ENCODE data around the gene PAQR5.

PAQR5 gene

GRCh38 chr15:69392352-69392751 is 93.6 kb downstream of the PAQR5 start:
- no peak for DNase-seq (ENCODE audit: low read depth)

DNA sequence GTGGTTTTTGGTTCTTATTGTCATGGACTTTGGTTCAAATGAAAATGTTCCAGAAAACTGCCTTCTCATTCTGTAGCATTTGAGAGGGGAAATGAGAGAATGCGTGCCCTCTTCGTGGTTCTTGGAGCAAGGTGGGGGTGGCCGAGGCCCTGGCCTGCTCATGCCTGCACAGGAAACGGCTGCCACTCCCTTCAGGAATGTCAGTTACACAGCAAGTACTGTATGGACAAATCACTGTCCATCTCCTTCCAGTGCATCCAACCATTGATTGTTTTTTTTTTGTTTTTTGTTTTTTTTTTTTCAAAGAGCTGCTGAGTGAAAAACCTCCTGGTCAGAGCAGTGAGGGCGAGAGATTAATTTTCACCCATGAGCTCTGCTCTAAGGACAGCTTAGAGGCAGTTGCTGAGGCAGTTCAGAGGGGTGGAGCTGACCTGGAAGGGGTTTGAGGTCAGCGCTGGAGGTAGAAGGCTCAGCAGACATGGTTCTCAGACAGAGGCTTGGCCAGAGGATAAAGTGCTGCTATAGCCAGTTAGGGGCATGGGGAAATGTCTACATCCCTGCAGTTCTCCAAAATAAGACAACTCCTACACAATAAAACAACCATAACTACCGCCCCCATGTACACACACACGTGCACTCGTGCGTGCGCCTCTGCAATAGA is 95.2 kb downstream of the PAQR5 start:
- DNase-seq (ENCODE audit: low read depth) = peak; percentile 46

DNA sequence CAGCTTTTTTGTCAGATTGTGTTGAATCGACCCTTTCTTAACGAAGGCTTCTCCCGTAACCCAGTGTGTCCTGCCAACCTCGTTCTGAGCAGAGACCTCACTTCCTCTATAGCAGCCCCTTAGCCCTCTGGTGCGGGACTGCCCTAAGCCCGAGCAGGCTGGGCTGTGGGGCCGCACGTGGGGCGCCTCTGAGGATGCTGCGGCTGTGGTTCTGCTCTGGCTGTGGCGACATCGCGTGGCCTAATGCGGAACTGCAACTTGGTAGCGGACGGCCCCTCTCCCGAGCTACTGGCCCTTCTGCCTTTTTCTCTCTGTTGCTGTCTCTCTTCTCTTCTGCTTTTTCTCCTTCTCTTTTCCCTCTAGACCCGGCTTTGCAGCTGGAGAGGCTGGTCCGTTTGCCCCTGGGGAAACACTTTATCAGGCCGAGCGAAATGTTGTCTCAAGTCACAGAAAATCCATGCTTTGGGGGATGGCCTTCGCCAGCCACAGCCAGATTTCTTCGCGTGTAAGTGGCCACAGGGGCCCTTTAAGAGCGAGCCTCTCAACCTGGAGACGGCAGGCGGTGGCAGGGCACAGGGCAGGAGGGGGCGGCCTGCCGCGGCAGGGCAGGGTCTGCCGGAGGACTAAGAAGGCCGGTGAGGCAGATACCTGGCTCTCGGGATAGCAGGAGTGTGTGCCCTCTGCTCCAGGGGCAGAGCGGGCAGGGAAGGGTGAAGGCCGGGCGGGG is 96.0 kb downstream of the PAQR5 start:
- peak; percentile 75 for DNase-seq (ENCODE audit: low read depth)

DNA sequence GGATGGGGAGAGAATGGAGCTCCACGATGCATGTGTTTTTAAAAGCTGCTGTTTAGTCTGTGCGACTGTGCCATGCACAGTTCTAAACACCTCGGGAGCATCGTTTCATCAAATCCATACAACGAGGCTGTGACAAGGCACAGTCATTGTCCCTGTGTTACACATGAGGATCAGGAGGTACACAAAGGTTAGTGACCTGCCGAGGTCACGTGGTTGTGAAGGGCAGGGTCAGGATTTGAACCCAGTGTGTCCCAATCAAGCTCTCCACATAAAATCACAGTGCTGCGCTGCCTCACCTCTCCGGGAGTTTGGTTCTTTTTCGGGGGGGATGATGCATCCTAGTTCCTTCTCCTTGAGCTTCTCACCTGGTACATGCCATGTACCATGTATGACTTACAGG is 96.7 kb downstream of the PAQR5 start:
- no peak for DNase-seq (ENCODE audit: low read depth)

GRCh38 chr15:69395991-69396390 is 97.3 kb downstream of the PAQR5 start:
- DNase-seq (ENCODE audit: low read depth) = no peak

DNA sequence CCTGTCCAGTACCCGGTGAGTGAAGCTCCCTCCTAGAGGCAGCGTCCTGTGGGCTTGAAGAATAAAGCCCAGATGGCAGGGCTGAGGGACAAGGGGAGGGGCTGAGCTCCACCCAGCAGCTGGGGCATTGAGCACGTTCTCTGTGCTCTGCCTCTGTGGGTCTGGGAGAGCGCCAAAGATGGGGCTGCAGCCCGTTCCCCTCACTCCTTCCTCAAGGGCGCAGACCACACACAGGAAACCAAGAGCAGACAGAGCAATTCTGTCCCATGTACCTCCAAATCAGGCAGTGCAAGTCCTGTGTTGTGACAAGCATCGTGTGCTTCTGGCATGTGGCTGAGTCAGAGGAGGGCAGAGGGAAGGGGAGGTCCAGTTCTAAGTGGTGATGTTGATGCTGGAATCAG is 99.8 kb downstream of the PAQR5 start:
- DNase-seq (ENCODE audit: low read depth) = peak; percentile 75

GRCh38 chr15:69400850-69401249 is 102.1 kb downstream of the PAQR5 start:
- no peak for DNase-seq (ENCODE audit: low read depth)

- no peak for DNase-seq (ENCODE audit: low read depth)
Measured at GRCh38 chr15:69402816-69403215, 104.1 kb downstream of the PAQR5 start.

DNA sequence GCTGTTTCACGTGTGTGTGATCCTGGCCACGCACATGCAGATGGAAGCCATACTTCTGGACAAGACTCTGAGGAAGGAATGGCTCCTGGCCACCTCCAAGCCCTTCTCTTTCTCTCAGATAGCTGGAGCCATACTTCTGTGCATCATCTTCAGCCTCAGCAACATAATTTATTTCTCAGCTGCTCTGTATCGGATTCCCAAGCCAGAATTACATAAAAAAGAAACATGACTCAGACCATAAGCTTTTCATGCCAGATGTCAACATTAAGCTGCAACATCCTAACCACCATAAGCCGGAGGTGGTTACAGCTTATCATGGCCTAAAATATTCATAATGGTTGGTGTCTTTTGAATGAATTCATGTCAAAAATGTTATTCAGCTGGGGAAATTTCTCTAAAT is 104.9 kb downstream of the PAQR5 start:
- DNase-seq (ENCODE audit: low read depth) = peak; percentile 94

DNA sequence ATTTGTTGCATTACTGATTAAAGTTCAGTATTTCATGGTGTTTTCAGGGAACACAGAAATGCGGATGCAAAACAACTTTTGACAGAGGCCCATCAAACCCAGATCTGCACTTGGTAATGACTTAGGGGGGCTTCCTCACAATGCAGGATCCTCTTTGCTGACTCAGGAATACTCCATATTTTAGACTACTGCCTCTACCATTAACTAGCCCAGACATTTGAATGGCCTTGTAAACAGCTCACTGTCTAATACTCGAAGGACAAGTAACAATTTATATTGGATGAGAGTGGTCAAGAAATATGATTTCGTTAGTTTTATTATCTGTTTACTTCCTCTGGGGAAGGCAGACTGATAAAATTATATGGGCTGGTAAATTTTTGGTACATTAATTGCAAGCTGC is 106.4 kb downstream of the PAQR5 start:
- DNase-seq (ENCODE audit: low read depth) = no peak

DNA sequence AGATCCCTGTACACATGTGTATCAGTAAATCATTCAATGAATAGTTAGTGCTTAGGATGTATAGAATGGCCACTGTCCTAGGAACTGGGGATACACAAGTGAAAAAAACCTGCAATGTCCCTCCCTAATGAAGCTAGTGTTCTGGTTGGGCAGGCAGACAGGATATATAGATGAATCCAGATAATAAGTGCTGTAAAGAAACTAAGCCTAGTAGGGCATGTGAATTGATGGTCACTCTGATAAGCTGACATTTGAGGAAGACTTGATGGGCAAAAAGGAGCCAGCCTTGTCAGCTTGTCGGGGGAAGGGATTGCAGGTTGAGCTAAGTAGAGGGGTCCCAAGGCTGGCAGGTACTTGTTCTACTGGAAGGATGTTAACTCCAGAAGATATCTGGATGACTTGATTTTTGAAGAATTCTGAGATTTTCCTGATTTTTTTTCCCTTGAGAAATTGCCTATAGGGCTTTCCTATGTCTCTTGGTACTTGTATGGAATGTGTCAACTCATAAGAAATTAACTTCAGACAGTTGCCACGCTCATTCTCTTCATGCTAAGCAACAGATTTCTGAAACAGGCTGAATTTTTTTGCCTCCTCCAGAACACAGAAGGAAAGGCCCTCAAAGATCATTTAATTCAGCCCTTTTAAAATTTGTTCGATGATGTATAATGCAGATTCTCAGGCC is 109.1 kb downstream of the PAQR5 start:
- no peak for DNase-seq (ENCODE audit: low read depth)

DNA sequence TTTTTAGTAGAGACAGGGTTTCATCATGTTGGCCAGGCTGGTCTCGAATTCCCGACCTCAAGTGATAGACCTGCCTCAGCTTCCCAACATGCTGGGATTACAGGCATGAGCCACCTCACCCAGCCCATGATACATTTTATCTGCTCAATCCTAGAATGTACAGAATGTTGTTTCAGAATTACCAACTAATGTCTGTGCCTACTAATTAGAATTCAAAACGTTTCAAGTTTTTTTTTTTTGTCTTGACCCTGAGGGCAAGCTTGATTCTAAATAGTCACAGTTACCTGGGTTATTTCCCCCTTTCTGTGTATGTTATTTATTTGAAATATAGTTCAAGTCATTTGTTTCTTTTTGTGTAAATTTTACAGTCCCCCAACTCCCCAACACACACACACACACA is 110.1 kb downstream of the PAQR5 start:
- no peak for DNase-seq (ENCODE audit: low read depth)

DNA sequence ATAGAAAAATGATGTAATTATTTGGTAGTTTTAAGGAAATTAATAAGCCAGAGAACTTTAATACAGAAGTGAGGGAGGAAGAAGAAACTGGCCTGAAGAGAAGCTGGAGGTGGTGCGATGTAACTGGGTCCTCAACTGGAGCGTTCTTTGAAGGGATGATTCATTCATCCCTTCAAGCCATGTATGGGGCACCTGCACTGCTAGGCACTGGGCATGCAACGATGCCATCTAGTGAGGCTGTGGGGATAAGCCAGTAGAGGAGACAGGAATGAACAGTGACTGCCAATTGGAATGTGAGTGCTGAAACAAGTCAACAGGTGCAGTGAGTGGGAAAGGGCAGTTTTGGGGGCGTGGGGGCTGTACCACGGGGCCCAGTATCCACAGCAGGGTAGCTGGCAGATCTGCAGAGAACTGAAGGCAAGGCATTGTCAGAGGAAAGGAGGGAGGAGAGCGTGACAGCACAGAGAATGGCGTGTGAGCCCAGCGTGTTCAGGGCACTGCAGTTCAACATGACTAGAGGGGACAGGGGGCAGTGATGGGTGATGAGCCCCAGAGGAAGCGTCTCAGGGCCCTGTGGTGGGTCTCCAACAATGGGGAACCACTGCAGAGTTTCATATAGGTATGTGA is 111.6 kb downstream of the PAQR5 start:
- DNase-seq (ENCODE audit: low read depth) = peak; percentile 53

DNA sequence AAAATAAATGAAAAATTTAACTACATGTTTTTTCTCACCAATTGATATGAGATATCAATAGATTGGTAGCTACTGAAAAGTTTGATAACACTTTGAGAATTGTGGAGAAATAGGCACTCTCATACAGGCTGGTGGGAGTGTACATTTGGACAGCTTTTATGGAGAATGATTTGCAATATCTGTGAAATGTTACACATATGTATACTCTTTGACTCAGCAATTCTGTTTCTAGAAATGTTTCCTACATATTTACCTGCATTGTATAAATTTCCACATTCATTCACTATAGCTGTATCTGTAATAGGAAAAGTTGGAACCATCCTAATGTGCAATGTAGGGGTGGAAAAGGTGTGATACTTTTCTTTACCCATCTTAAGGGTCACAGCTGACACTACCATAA is 113.6 kb downstream of the PAQR5 start:
- DNase-seq (ENCODE audit: low read depth) = no peak

- no peak for DNase-seq (ENCODE audit: low read depth)
Measured at GRCh38 chr15:69412701-69413100, 114.0 kb downstream of the PAQR5 start.

DNA sequence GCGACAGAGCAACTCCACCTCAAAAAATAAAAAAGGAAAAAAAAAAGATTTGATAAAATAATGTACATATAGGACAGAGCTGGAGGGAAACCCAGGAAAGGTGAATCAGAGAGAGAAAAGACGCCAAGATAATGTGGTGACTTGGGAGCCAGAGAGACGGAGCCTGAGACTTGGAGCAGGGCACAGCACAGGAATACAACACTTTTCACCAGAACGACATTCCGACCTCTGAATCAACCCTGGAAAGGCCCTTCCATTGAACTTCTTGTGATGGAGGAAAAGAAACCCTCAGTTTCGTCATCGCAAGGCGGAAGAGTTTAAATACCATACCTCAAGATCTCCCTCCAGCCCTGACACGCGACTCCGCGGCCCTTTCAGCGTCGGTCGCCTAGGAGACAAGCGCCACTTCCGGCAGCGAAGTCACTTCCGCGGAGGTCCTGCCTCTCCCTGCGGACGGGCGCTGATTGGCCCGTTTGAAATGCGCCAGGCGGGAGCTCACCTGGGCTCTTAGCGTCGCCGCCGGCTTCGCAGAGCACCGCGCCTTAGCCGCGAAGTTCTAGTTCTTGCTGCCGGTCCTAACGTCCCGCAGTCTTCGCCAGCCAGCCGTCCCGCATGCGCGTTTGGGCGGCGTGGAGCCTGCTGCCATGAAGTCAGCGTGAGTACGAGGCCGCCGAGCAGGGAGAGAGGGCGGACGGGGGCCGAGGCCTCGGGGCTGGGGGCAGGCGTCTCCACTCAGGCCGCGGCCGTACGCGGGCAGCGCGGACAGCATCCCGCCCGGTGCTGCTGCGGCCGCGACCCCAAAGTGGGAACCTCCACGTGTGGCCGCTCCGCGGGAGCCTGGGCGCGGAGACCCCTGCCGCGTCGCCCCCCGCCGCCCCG is 115.3 kb downstream of the PAQR5 start, which contains the start of gene KIF23:
KIF23 (plus strand) TSS at position 528 of the 879 bp plus-strand sequence; CDS start at position 645, 117 bp downstream.
- DNase-seq (ENCODE audit: low read depth) = peak; percentile 97

DNA sequence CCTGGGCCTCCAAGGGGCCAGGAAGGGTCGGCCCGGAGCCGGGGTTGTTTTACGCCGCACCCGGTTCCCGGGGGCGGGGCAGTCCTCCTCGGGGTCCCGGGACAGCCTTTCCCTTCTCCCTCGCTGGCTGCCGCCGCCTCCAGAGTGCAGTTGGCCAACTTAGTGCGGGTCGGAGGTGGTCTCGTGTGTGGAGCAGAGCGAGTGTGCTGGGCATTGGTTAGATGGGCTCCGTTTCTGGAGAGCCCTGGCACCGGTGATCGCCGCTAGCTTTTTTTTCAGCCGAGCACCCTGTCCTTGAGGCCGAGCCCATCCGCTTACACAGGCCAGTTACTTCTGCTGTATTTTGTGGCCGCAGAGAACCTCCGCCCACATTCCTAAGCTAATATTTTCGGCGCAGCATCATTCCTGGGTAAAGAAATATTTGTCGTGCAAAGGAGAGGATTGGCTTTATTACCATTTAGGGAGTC is 116.0 kb downstream of the PAQR5 start:
- peak; percentile 97 for DNase-seq (ENCODE audit: low read depth)

GRCh38 chr15:69415381-69415780 is 116.7 kb downstream of the PAQR5 start:
- DNase-seq (ENCODE audit: low read depth) = peak; percentile 61

DNA sequence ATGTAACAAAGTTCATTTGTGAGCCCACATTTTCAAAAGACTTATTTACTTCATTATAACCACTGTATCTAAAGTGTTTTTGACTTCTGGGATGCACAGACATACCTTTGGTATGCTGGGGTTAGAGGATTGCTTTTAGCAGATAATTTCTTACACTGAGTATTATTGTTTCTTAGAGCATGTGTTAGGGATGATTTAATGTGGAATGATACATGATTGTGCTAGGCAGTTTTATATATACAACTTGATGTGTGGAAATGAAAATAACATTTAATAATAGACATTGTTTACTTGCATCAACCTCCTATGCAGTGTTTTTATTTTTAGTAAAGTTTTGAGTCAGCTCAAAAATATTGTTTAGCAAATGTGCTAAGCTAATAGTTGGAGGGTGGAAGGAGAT is 118.9 kb downstream of the PAQR5 start:
- peak; percentile 77 for DNase-seq (ENCODE audit: low read depth)

GRCh38 chr15:69421498-69421897 is 122.8 kb downstream of the PAQR5 start:
- DNase-seq (ENCODE audit: low read depth) = peak; percentile 67

GRCh38 chr15:69422336-69422895 is 123.7 kb downstream of the PAQR5 start:
- DNase-seq (ENCODE audit: low read depth) = peak; percentile 85
